ENCODE data around the gene TCEA2. TPM values are rescaled to one million over a fixed set of nuclear protein-coding genes. Genes with fewer than 3 reads are reported as not detected.

TCEA2 gene
- total and polyA plus RNA-seq, 2 donors from 2014 or later, result 53.8 to 90.9 TPM

GRCh38 chr20:64119301-64119680 lies 56.3 kb downstream of the TCEA2 start:
- intact Hi-C loops (cut with DNase I), result no loop called here
- DNase-seq, result no peak
- no peak for FAIRE-seq
- H3K36me3 ChIP-seq (ENCODE audit: control insufficient read depth in 2 of 3, insufficient read depth in 3 of 3, low read length in 3 of 3), result no peaks in the 10 kb centered on the region
- H3K9ac ChIP-seq (ENCODE audit: low read length in 3 of 3), result no peak overlapping the region
- TF ChIP-seq, protein P1, sequence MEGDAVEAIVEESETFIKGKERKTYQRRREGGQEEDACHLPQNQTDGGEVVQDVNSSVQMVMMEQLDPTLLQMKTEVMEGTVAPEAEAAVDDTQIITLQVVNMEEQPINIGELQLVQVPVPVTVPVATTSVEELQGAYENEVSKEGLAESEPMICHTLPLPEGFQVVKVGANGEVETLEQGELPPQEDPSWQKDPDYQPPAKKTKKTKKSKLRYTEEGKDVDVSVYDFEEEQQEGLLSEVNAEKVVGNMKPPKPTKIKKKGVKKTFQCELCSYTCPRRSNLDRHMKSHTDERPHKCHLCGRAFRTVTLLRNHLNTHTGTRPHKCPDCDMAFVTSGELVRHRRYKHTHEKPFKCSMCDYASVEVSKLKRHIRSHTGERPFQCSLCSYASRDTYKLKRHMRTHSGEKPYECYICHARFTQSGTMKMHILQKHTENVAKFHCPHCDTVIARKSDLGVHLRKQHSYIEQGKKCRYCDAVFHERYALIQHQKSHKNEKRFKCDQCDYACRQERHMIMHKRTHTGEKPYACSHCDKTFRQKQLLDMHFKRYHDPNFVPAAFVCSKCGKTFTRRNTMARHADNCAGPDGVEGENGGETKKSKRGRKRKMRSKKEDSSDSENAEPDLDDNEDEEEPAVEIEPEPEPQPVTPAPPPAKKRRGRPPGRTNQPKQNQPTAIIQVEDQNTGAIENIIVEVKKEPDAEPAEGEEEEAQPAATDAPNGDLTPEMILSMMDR (IDR thresholded peaks at IDR 0.05; ENCODE audit: borderline replicate concordance, extremely low read depth, insufficient read depth), result no peak
- no peak overlapping the region for H3K27ac ChIP-seq (ENCODE audit: low read depth in 2 of 2, low read length in 2 of 2)
- H3K27me3 ChIP-seq (ENCODE audit: control insufficient read depth, insufficient read depth, low read length), result no peaks in the 10 kb centered on the region
- no peaks in the 10 kb centered on the region for H3K9me3 ChIP-seq (ENCODE audit: control insufficient read depth in 2 of 3, insufficient read depth in 1 of 3, low read length in 3 of 3)
- H3K4me1 ChIP-seq (ENCODE audit: control insufficient read depth in 2 of 3, insufficient read depth in 2 of 3, low read depth in 1 of 3, low read length in 3 of 3), result peaks cover 0 to 6% (median 0%) of the 10 kb centered on the region in 3 donors
- no peak overlapping the region for H3K4me3 ChIP-seq (ENCODE audit: low read length in 3 of 3)

DNA sequence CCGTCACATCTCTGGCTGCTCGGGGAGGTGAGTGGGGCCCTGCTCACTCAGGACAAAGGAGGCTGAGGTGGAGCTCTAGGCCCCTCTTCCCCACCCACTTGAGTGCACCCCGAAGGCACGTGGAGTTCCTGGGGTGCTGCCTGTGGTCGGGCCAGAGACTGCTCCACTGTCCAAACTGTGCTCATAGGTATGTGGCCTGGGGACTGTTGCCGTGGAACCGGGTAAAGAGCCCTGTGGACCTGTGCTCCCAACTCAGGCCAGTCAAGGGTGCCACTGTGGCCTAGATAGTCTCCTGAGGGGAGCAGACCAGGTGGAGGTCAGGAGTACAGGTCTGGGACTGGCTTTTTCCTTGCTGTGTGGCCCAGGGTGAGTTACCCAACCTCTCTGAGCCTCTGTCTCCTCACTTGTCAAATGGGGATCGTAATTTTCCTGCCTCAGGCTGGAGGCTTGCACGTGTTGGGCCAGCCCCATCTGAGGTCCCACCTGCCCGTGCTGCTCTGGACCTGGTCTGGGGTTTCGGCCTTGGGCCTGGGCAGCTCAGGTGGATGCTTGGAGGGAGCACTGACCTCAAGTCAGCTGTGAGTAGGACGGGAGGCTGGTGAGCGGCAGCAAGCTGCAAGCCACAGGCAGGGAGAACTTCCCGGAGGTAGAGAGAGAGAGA lies 56.8 kb downstream of the TCEA2 start:
- Histone ChIP-seq H3K36me3 (ENCODE audit: control insufficient read depth in 2 of 3, insufficient read depth in 3 of 3, low read length in 3 of 3) (no peaks in the 10 kb centered on the region), H3K27me3 (ENCODE audit: control insufficient read depth, insufficient read depth, low read length) (no peaks in the 10 kb centered on the region), H3K9ac (ENCODE audit: low read length in 3 of 3) (no peak overlapping the region), H3K9me3 (ENCODE audit: control insufficient read depth in 2 of 3, insufficient read depth in 1 of 3, low read length in 3 of 3) (no peaks in the 10 kb centered on the region), H3K4me1 (ENCODE audit: control insufficient read depth in 2 of 3, insufficient read depth in 2 of 3, low read depth in 1 of 3, low read length in 3 of 3) (peaks cover 0 to 6% (median 0%) of the 10 kb centered on the region in 3 donors), H3K4me3 (ENCODE audit: low read length in 3 of 3) (no peak overlapping the region), H3K27ac (ENCODE audit: low read depth in 2 of 2, low read length in 2 of 2) (no peak overlapping the region)
- intact Hi-C loops (cut with DNase I), result no loop called here
- DNase-seq (peak in 1 of 5 donors; percentile 59), FAIRE-seq (no peak)
- TF ChIP-seq, protein P1 (IDR thresholded peaks at IDR 0.05; ENCODE audit: borderline replicate concordance, extremely low read depth, insufficient read depth), result no peak

- H3K36me3 ChIP-seq (ENCODE audit: control insufficient read depth in 2 of 3, insufficient read depth in 3 of 3, low read length in 3 of 3), result no peaks in the 10 kb centered on the region
- no peak overlapping the region for H3K9ac ChIP-seq (ENCODE audit: low read length in 3 of 3)
- no peak overlapping the region for H3K27ac ChIP-seq (ENCODE audit: low read depth in 2 of 2, low read length in 2 of 2)
- intact Hi-C loops (cut with DNase I), result no loop called here
- H3K9me3 ChIP-seq (ENCODE audit: control insufficient read depth in 2 of 3, insufficient read depth in 1 of 3, low read length in 3 of 3), result no peaks in the 10 kb centered on the region
- TF ChIP-seq, protein P1 (IDR thresholded peaks at IDR 0.05; ENCODE audit: borderline replicate concordance, extremely low read depth, insufficient read depth), result no peak
- FAIRE-seq, result no peak
- peak in 1 of 5 donors; percentile 38 for DNase-seq
- no peaks in the 10 kb centered on the region for H3K27me3 ChIP-seq (ENCODE audit: control insufficient read depth, insufficient read depth, low read length)
- peaks cover 0 to 6% (median 0%) of the 10 kb centered on the region in 3 donors for H3K4me1 ChIP-seq (ENCODE audit: control insufficient read depth in 2 of 3, insufficient read depth in 2 of 3, low read depth in 1 of 3, low read length in 3 of 3)
- no peak overlapping the region for H3K4me3 ChIP-seq (ENCODE audit: low read length in 3 of 3)
Measured at GRCh38 chr20:64121586-64121985, 58.6 kb downstream of the TCEA2 start.

Small RNA genes lying within 50 kb of the gene (microRNA-seq; reads per million reads assigned to microRNA genes)
- not detected for gene MIR6813

Other genes starting within 250 kb of the TCEA2 start
- 24.0 TPM for gene ZBTB46, start 231.9 kb upstream of the TCEA2 start, total RNA-seq
- gene ZBTB46, start 231.9 kb upstream of the TCEA2 start, polyA plus RNA-seq (ENCODE audit: insufficient read depth, low read depth, low replicate concordance), result 4.5 TPM
- gene ABHD16B, start 201.7 kb upstream of the TCEA2 start, total RNA-seq, result not detected
- gene ABHD16B, start 201.7 kb upstream of the TCEA2 start, polyA plus RNA-seq (ENCODE audit: insufficient read depth, low read depth, low replicate concordance), result not detected
- 78.0 TPM for gene TPD52L2, start 197.9 kb upstream of the TCEA2 start, total RNA-seq
- gene TPD52L2, start 197.9 kb upstream of the TCEA2 start, polyA plus RNA-seq (ENCODE audit: insufficient read depth, low read depth, low replicate concordance), result 73.1 TPM
- 52.3 TPM for gene DNAJC5, start 168.1 kb upstream of the TCEA2 start, total RNA-seq
- gene DNAJC5, start 168.1 kb upstream of the TCEA2 start, polyA plus RNA-seq (ENCODE audit: insufficient read depth, low read depth, low replicate concordance), result 24.4 TPM
- 39.8 TPM for gene UCKL1, start 106.8 kb upstream of the TCEA2 start, total RNA-seq
- gene UCKL1, start 106.8 kb upstream of the TCEA2 start, polyA plus RNA-seq (ENCODE audit: insufficient read depth, low read depth, low replicate concordance), result 39.3 TPM
- 19.2 TPM for gene ZNF512B, start 93.3 kb upstream of the TCEA2 start, total RNA-seq
- gene ZNF512B, start 93.3 kb upstream of the TCEA2 start, polyA plus RNA-seq (ENCODE audit: insufficient read depth, low read depth, low replicate concordance), result 8.6 TPM
- gene SAMD10, start 83.6 kb upstream of the TCEA2 start, total RNA-seq, result 7.9 TPM
- 8.5 TPM for gene SAMD10, start 83.6 kb upstream of the TCEA2 start, polyA plus RNA-seq (ENCODE audit: insufficient read depth, low read depth, low replicate concordance)
- 73.3 TPM for gene PRPF6, start 82.1 kb upstream of the TCEA2 start, total RNA-seq
- gene PRPF6, start 82.1 kb upstream of the TCEA2 start, polyA plus RNA-seq (ENCODE audit: insufficient read depth, low read depth, low replicate concordance), result 51.3 TPM
- 2.4 TPM for gene C20orf204, start 27.0 kb upstream of the TCEA2 start, total RNA-seq
- 0.75 TPM for gene C20orf204, start 27.0 kb upstream of the TCEA2 start, polyA plus RNA-seq (ENCODE audit: insufficient read depth, low read depth, low replicate concordance)
- 56.7 TPM for gene SOX18, start 13.6 kb upstream of the TCEA2 start, total RNA-seq
- gene SOX18, start 13.6 kb upstream of the TCEA2 start, polyA plus RNA-seq (ENCODE audit: insufficient read depth, low read depth, low replicate concordance), result 36.5 TPM
- gene RGS19, start 16.3 kb downstream of the TCEA2 start, total RNA-seq, result 20.2 TPM
- 6.8 TPM for gene RGS19, start 16.3 kb downstream of the TCEA2 start, polyA plus RNA-seq (ENCODE audit: insufficient read depth, low read depth, low replicate concordance)
- 1.2 TPM for gene OPRL1, start 16.9 kb downstream of the TCEA2 start, total RNA-seq
- gene OPRL1, start 16.9 kb downstream of the TCEA2 start, polyA plus RNA-seq (ENCODE audit: insufficient read depth, low read depth, low replicate concordance), result 0.39 TPM
- gene LKAAEAR1, start 21.2 kb downstream of the TCEA2 start, total RNA-seq, result 0.31 TPM
- not detected for gene LKAAEAR1, start 21.2 kb downstream of the TCEA2 start, polyA plus RNA-seq (ENCODE audit: insufficient read depth, low read depth, low replicate concordance)
- not detected for gene NPBWR2, start 44.4 kb downstream of the TCEA2 start, total RNA-seq
- gene NPBWR2, start 44.4 kb downstream of the TCEA2 start, polyA plus RNA-seq (ENCODE audit: insufficient read depth, low read depth, low replicate concordance), result not detected
- not detected for gene MYT1, start 101.3 kb downstream of the TCEA2 start, total RNA-seq
- not detected for gene MYT1, start 101.3 kb downstream of the TCEA2 start, polyA plus RNA-seq (ENCODE audit: insufficient read depth, low read depth, low replicate concordance)
- gene PCMTD2, start 192.6 kb downstream of the TCEA2 start, total RNA-seq, result 53.8 TPM
- gene PCMTD2, start 192.6 kb downstream of the TCEA2 start, polyA plus RNA-seq (ENCODE audit: insufficient read depth, low read depth, low replicate concordance), result 25.0 TPM

Data from kidney (tissue), 14 donors.